Omental fat pad (tissue), 4 donors: ENCODE data around the gene SPEF1. TPM values are rescaled to one million over a fixed set of nuclear protein-coding genes. Genes with fewer than 3 reads are reported as not detected.

Experiments used
- ATAC-seq: fragments of 150-250 bp; one replicate; pipeline ENCODE4 v1.9.1; 2016; ENCODE audit warnings: mild to moderate bottlenecking, moderate library complexity; ENCODE audit not compliant: low FRiP score
- DNase-seq: peaks from one replicate; pipeline ENCODE4 v3.0.0-alpha.2; 2019; ENCODE audit warnings: low spot score
- total RNA-seq, 4 donors: library from RNA; depleted of rRNA; stranded (reverse); fragments of >200 nt; gene quantifications; one replicate each; pipeline ENCODE4 v1.1.0, GENCODE V29; 2016
- TF ChIP-seq, protein P1 (sequence below), 3 donors: fragments of 450-650 bp; IDR thresholded peaks; one replicate each; pipeline ENCODE4 v1.5.1; 2016 to 2017; ENCODE audit warnings: antibody characterized with exemption in 3 of 3, mild to moderate bottlenecking in 3 of 3, moderate library complexity in 2 of 3

SPEF1 gene
- total RNA-seq, 4 donors from 2014 or later, result 0.56 TPM; not detected in 3

GRCh38 chr20:3808544-3808943 is 27.3 kb upstream of the SPEF1 start:
- TF ChIP-seq, protein P1, sequence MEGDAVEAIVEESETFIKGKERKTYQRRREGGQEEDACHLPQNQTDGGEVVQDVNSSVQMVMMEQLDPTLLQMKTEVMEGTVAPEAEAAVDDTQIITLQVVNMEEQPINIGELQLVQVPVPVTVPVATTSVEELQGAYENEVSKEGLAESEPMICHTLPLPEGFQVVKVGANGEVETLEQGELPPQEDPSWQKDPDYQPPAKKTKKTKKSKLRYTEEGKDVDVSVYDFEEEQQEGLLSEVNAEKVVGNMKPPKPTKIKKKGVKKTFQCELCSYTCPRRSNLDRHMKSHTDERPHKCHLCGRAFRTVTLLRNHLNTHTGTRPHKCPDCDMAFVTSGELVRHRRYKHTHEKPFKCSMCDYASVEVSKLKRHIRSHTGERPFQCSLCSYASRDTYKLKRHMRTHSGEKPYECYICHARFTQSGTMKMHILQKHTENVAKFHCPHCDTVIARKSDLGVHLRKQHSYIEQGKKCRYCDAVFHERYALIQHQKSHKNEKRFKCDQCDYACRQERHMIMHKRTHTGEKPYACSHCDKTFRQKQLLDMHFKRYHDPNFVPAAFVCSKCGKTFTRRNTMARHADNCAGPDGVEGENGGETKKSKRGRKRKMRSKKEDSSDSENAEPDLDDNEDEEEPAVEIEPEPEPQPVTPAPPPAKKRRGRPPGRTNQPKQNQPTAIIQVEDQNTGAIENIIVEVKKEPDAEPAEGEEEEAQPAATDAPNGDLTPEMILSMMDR (IDR thresholded peaks at IDR 0.05), result no peak
- ATAC-seq, result no peak

DNA sequence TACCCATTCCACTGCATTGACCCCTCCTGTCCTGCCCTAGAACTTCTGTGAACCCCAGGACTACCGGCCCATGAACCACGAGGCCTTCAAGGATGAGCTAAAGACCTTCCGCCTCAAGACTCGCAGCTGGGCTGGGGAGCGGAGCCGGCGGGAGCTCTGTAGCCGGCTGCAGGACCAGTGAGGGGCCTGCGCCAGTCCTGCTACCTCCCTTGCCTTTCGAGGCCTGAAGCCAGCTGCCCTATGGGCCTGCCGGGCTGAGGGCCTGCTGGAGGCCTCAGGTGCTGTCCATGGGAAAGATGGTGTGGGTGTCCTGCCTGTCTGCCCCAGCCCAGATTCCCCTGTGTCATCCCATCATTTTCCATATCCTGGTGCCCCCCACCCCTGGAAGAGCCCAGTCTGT is 23.5 kb upstream of the SPEF1 start:
- ATAC-seq (no peak), DNase-seq (no peak)
- TF ChIP-seq, protein P1 (IDR thresholded peaks at IDR 0.05), result no peak

More at GRCh38 chr20:3808544-3808943, 27.3 kb upstream of the SPEF1 start:
- no peak for DNase-seq

DNA sequence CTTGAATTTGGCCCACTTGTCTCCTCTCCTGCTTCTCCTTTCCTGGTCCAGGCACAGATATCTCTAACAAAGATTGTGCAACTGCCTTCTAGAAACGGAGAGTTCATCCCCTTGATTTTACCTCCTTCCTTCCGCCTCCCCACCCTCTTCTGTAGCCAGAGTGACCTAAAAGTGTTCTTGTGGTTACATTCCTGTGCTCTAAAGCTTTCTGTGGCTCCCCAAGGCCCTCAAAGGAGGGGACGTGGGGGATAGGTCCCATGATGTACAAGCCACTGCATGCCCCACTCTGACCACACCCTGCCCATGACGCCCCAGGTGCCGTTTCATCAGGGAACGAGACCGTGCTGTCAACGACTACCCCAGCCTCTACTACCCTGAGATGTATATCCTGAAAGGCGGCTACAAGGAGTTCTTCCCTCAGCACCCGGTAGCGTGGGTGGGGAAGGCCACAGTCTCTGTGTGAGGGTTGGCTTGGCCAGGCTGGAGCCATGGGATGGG is 23.1 kb upstream of the SPEF1 start:
- no peak for ATAC-seq
- TF ChIP-seq, protein P1 (IDR thresholded peaks at IDR 0.05), result no peak
- DNase-seq, result no peak

DNA sequence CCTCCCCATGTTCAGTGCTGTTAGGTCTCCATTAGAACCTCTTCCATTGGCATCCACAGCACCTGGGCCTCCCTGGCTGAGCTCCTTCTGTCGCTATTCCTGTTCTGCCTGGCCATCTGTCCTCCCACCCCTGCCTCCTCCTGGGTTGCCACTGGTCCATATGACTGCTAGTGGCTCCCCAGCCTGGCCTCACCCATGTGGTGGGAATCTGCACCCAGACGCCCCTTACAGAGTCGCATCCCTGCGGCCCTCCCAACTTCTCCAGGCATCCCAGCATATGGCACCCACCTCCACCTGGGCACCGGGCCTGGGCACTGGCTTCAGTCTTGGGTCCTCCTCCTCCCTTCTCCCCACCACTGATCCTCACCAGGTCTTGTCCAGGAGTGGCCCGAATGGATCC is 22.6 kb upstream of the SPEF1 start:
- TF ChIP-seq, protein P1 (IDR thresholded peaks at IDR 0.05), result no peak
- DNase-seq (no peak), ATAC-seq (no peak)

DNA sequence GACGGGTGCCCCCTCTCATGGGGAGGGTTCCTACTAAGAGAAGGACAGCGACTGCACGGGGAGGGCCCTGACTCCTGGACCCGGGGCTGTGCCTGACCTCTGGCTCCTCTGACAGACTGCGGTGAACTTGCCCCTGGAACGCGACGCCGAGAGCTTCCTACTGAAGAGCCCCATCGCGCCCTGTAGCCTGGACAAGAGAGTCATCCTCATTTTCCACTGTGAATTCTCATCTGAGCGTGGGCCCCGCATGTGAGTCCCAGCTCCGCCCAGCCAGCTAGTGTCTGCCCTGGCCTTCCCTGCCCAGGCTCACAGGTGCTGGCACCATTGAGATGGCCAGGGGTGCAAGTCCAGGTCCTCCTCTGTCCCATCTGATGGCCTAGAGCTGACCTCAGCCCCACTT is 22.0 kb upstream of the SPEF1 start:
- ATAC-seq (no peak), DNase-seq (no peak)
- TF ChIP-seq, protein P1 (IDR thresholded peaks at IDR 0.05), result no peak

DNA sequence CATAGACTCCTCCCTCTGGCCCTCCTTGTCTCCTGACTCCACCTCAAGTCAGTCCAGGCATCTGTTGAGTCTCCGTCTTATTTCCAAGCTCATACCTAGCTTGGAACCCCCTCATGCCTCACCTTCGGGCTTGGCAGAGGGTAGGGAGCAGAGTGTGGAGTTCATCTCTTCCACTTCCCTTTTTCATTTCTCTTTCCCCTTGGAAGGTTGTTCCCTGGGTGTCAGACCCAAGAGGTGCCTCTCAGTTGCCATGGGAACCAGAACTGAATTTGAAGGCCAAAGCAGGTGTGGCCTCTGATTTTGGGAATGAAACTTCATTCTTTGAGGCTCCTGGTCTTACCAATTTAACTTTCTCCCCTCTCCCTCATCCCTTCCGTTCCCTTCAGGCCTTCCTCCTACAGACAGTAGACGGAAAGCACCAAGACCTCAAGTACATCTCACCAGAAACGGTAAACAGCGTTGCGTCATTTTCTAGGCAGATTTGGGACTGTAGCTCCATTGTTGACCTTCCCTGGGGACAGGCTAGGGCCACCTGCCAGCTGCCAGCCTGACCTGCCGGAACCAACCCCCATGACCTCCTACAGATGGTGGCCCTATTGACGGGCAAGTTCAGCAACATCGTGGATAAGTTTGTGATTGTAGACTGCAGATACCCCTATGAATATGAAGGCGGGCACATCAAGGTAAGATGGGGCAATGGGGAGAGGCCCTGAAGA is 21.4 kb upstream of the SPEF1 start:
- ATAC-seq, result no peak

More for the DNA sequence above, 21.4 kb upstream of the SPEF1 start:
- no peak for DNase-seq
- TF ChIP-seq, protein P1 (IDR thresholded peaks at IDR 0.05), result no peak
